C4-2B (cell line): ENCODE measurements around the gene SCIN.

Experiments used
- CTCF ChIP-seq: fragments of 450-650 bp; conservative IDR thresholded peaks from 2 replicates; pipeline ENCODE4 v1.5.1; 2017; ENCODE audit warnings: mild to moderate bottlenecking
- ZFX ChIP-seq: fragments of 450-650 bp; IDR thresholded peaks from 2 replicates; pipeline ENCODE4 v1.6.1; 2017

- no peak for TF ChIP-seq CTCF
- no peak for TF ChIP-seq ZFX
These were observed 114.2 kb downstream of the SCIN start for GRCh38 chr7:12684733-12685132.
